CD4-positive, alpha-beta T cell treated with Interferon alpha-2 for 1 hour (primary cell): Measurements from ENCODE around the gene VSTM2B.
"Not testable (repeated sequence)": the region's sequence is repeated elsewhere in the genome, so short reads cannot be mapped to it uniquely, and the experiment has no call there.

ENCODE experiments used
- DNase-seq, 2 donors: peaks; one replicate each; pipeline ENCODE4 v3.0.0-alpha.2; 2020 to 2022

VSTM2B gene

GRCh38 chr19:29548483-29549085 is 22.8 kb downstream of the VSTM2B start:
- no peak for DNase-seq

GRCh38 chr19:29549105-29550070 is 23.6 kb downstream of the VSTM2B start:
- DNase-seq, result no peak

GRCh38 chr19:29550896-29551295 is 25.1 kb downstream of the VSTM2B start:
- no peak for DNase-seq

- DNase-seq, result no peak
Observed at GRCh38 chr19:29551774-29552173, 26.0 kb downstream of the VSTM2B start.

GRCh38 chr19:29552454-29553280 is 26.9 kb downstream of the VSTM2B start:
- no peak for DNase-seq

GRCh38 chr19:29554149-29554548 is 28.4 kb downstream of the VSTM2B start:
- no peak for DNase-seq

- not testable (repeated sequence) for DNase-seq
Observed at GRCh38 chr19:29559110-29559509, 33.3 kb downstream of the VSTM2B start.

- DNase-seq, result no peak
Observed at GRCh38 chr19:29559743-29560142, 33.9 kb downstream of the VSTM2B start.

GRCh38 chr19:29560313-29561075 is 34.7 kb downstream of the VSTM2B start:
- DNase-seq, result no peak

GRCh38 chr19:29561601-29562000 is 35.8 kb downstream of the VSTM2B start:
- no peak for DNase-seq

- no peak for DNase-seq
Observed at GRCh38 chr19:29562299-29563297, 36.8 kb downstream of the VSTM2B start.

GRCh38 chr19:29563486-29564101 is 37.8 kb downstream of the VSTM2B start:
- no peak for DNase-seq

- no peak for DNase-seq
Observed at GRCh38 chr19:29564574-29565005, 38.8 kb downstream of the VSTM2B start.

- no peak for DNase-seq
Observed at GRCh38 chr19:29565171-29565570, 39.4 kb downstream of the VSTM2B start.

GRCh38 chr19:29566496-29567054 is 40.8 kb downstream of the VSTM2B start:
- no peak for DNase-seq

- DNase-seq, result no peak
Observed at GRCh38 chr19:29567366-29567915, 41.6 kb downstream of the VSTM2B start.

GRCh38 chr19:29568036-29569025 is 42.5 kb downstream of the VSTM2B start:
- DNase-seq, result no peak

GRCh38 chr19:29569038-29569911 is 43.5 kb downstream of the VSTM2B start:
- no peak for DNase-seq
